ENCODE results near the gene DDIAS.
"Not testable (repeated sequence)": the region's sequence is repeated elsewhere in the genome, so short reads cannot be mapped to it uniquely, and the experiment has no call there.

DDIAS gene

DNA sequence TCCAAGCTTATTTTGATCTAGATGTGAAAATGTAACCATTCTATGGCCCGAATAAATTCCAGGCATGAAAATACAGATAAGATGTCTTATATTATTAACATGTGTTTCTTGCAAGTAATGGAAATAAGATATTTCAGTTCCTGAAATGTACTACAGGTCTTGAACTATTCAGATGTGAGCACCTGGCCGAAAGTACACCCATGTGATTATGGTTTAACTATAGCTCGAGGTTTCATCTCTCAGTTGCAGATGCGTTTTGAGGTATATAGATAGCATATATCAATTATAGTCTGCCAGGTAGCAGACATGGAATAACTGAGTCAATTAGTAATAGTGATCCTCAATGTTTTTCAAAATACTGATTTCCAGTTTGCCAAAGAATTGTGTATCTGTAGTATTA is 68.3 kb downstream of the DDIAS start:
- H3K9ac ChIP-seq (ENCODE audit: low read length), result peak overlapping the region; percentile 12; the same call in 1 of the 2 replicates
- no peak overlapping the region for H2AFZ ChIP-seq (ENCODE audit: low read length)
- H3K27me3 ChIP-seq (ENCODE audit: insufficient read depth, low read length), result no peaks in the 10 kb centered on the region
- H3F3A ChIP-seq (ENCODE audit: insufficient read depth, low read length), result no peaks in the 10 kb centered on the region
- no peaks in the 10 kb centered on the region for H3K9me3 ChIP-seq (ENCODE audit: low read length)
- H3K4me3 ChIP-seq (ENCODE audit: low read depth, low read length, poor library complexity, severe bottlenecking), result no peak overlapping the region
- H3K79me2 ChIP-seq (ENCODE audit: insufficient read depth, low read length), result no peaks in the 10 kb centered on the region
- H3K36me3 ChIP-seq (ENCODE audit: insufficient read depth, low read length), result no peaks in the 10 kb centered on the region
- no peak for TF ChIP-seq EZH2 (IDR thresholded peaks at IDR 0.05; ENCODE audit: borderline replicate concordance, low read length)
- TF ChIP-seq, protein P1, sequence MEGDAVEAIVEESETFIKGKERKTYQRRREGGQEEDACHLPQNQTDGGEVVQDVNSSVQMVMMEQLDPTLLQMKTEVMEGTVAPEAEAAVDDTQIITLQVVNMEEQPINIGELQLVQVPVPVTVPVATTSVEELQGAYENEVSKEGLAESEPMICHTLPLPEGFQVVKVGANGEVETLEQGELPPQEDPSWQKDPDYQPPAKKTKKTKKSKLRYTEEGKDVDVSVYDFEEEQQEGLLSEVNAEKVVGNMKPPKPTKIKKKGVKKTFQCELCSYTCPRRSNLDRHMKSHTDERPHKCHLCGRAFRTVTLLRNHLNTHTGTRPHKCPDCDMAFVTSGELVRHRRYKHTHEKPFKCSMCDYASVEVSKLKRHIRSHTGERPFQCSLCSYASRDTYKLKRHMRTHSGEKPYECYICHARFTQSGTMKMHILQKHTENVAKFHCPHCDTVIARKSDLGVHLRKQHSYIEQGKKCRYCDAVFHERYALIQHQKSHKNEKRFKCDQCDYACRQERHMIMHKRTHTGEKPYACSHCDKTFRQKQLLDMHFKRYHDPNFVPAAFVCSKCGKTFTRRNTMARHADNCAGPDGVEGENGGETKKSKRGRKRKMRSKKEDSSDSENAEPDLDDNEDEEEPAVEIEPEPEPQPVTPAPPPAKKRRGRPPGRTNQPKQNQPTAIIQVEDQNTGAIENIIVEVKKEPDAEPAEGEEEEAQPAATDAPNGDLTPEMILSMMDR (IDR thresholded peaks at IDR 0.05; ENCODE audit: low read length), result no peak
- no peaks in the 10 kb centered on the region for H4K20me1 ChIP-seq (ENCODE audit: insufficient read depth, low read length)
- H3K9me2 ChIP-seq (ENCODE audit: low read depth, low read length), result no peaks in the 10 kb centered on the region
- H3K27ac ChIP-seq (ENCODE audit: low read depth, low read length, poor library complexity, severe bottlenecking), result peak overlapping the region; percentile 87
- H3K4me2 ChIP-seq (ENCODE audit: low read length), result peak overlapping the region; percentile 35
- peaks cover 49% of the 10 kb centered on the region for H3K4me1 ChIP-seq (ENCODE audit: insufficient read depth, low read length, severe bottlenecking)

DNA sequence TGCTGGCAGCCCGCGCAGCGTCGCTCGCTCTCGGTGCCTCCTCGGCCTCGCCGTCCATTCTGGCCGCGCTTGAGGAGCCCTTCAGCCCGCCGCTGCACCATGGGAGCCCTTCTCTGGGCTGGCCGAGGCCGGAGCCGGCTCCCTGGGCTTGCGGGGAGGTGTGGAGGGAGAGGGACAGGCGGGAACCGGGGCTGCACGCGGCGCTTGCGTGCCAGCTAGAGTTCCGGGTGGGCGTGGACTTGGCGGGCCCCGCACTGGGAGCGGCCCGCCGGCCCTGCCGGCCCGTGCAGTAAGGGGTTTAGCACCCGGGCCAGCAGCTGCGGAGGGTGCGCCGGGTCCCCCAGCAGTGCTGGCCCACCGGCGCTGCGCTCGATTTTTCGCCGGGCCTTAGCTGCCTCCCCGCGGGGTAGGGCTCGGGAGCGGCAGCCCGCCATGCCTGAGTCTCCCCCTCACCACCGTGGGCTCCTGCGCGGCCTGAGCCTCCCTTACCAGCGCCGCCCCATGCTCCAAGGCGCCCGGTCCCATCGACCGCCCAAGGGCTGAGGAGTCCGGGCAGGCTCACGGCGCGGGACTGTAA is 69.1 kb downstream of the DDIAS start:
- not testable (repeated sequence) for H4K20me1 ChIP-seq (ENCODE audit: insufficient read depth, low read length); H3K9me3 ChIP-seq (ENCODE audit: low read length); H3K9ac ChIP-seq (ENCODE audit: low read length); H3K9me2 ChIP-seq (ENCODE audit: low read depth, low read length); H3K36me3 ChIP-seq (ENCODE audit: insufficient read depth, low read length); H3K4me3 ChIP-seq (ENCODE audit: low read depth, low read length, poor library complexity, severe bottlenecking); H3K27me3 ChIP-seq (ENCODE audit: insufficient read depth, low read length); H2AFZ ChIP-seq (ENCODE audit: low read length); H3F3A ChIP-seq (ENCODE audit: insufficient read depth, low read length); H3K79me2 ChIP-seq (ENCODE audit: insufficient read depth, low read length); H3K4me2 ChIP-seq (ENCODE audit: low read length)
- Histone ChIP-seq H3K27ac (ENCODE audit: low read depth, low read length, poor library complexity, severe bottlenecking) (peak overlapping the region; percentile 87), H3K4me1 (ENCODE audit: insufficient read depth, low read length, severe bottlenecking) (peaks cover 57% of the 10 kb centered on the region)

DNA sequence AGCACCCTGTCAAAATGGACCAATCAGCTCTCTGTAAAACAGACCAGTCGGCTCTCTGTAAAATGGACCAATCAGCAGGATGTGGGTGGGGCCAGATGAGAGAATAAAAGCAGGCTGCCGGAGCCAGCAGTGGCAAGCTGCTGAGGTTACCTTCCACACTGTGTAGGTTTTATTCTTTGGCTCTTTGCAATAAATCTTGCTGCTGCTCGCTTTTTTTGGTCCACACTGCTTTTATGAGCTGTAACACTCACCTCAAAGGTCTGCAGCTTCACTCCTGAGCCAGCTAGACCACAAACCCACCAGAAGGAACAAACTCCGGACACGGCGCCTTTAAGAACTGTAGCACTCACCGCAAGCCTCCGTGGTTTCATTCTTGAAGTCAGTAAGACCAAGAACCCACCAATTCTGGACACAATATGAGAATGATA is 70.0 kb downstream of the DDIAS start:
- not testable (repeated sequence) for H3K36me3 ChIP-seq (ENCODE audit: insufficient read depth, low read length); H2AFZ ChIP-seq (ENCODE audit: low read length); H3F3A ChIP-seq (ENCODE audit: insufficient read depth, low read length); H3K9me3 ChIP-seq (ENCODE audit: low read length); H3K9me2 ChIP-seq (ENCODE audit: low read depth, low read length); H4K20me1 ChIP-seq (ENCODE audit: insufficient read depth, low read length); H3K79me2 ChIP-seq (ENCODE audit: insufficient read depth, low read length); H3K27me3 ChIP-seq (ENCODE audit: insufficient read depth, low read length)
- Histone ChIP-seq H3K4me3 (ENCODE audit: low read depth, low read length, poor library complexity, severe bottlenecking) (peak overlapping the region; percentile 28), H3K9ac (ENCODE audit: low read length) (peak overlapping the region; percentile 26), H3K4me2 (ENCODE audit: low read length) (peak overlapping the region; percentile 41), H3K4me1 (ENCODE audit: insufficient read depth, low read length, severe bottlenecking) (peaks cover 66% of the 10 kb centered on the region), H3K27ac (ENCODE audit: low read depth, low read length, poor library complexity, severe bottlenecking) (peak overlapping the region; percentile 65)

DNA sequence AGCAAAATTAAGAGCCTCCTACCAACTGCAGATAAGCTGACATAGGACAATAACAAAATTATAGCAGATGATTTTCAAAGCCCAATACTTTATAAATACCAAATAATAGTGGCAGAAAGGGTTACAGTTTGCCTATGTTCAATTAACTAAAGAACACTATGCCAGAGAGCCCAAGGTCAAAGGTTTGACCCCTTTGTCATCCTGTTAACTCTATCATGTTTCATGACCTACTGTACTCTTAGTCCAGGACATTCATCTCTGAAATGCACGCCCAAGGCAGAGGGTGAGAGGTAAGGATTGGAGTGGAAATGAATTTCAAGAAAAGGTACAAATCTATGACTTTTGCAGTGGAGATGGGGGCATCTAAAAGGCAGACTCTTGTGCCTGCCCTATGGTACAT is 70.6 kb downstream of the DDIAS start:
- no peak overlapping the region for H2AFZ ChIP-seq (ENCODE audit: low read length)
- H3K4me1 ChIP-seq (ENCODE audit: insufficient read depth, low read length, severe bottlenecking), result peaks cover 72% of the 10 kb centered on the region
- H3F3A ChIP-seq (ENCODE audit: insufficient read depth, low read length), result no peaks in the 10 kb centered on the region
- no peaks in the 10 kb centered on the region for H3K79me2 ChIP-seq (ENCODE audit: insufficient read depth, low read length)
- no peaks in the 10 kb centered on the region for H3K27me3 ChIP-seq (ENCODE audit: insufficient read depth, low read length)
- H3K9me3 ChIP-seq (ENCODE audit: low read length), result no peaks in the 10 kb centered on the region
- H3K4me2 ChIP-seq (ENCODE audit: low read length), result peak overlapping the region; percentile 41
- peak overlapping the region; percentile 65 for H3K27ac ChIP-seq (ENCODE audit: low read depth, low read length, poor library complexity, severe bottlenecking)
- peak overlapping the region; percentile 26 for H3K9ac ChIP-seq (ENCODE audit: low read length)
- no peaks in the 10 kb centered on the region for H4K20me1 ChIP-seq (ENCODE audit: insufficient read depth, low read length)
- TF ChIP-seq EZH2 (IDR thresholded peaks at IDR 0.05; ENCODE audit: borderline replicate concordance, low read length), result no peak
- TF ChIP-seq, protein P1 (IDR thresholded peaks at IDR 0.05; ENCODE audit: low read length), result no peak
- no peaks in the 10 kb centered on the region for H3K36me3 ChIP-seq (ENCODE audit: insufficient read depth, low read length)
- no peaks in the 10 kb centered on the region for H3K9me2 ChIP-seq (ENCODE audit: low read depth, low read length)
- peak overlapping the region; percentile 28 for H3K4me3 ChIP-seq (ENCODE audit: low read depth, low read length, poor library complexity, severe bottlenecking)
